K562 (cell line): ENCODE measurements around the gene ASNS. TPM values are rescaled to one million over a fixed set of nuclear protein-coding genes. Genes with fewer than 3 reads are reported as not detected.

Experiments
- CREM ChIP-seq: IDR thresholded peaks from 2 replicates; pipeline ENCODE4 v1.6.1; 2014; ENCODE audit warnings: antibody characterized with exemption, low read depth
- FOXK1 ChIP-seq: sonication (generic); formaldehyde crosslinking; IDR thresholded peaks from 2 replicates; pipeline ENCODE4 v1.8.0; 2022; ENCODE audit warnings: missing genetic modification reagents, mild to moderate bottlenecking, borderline replicate concordance
- FOXP4 ChIP-seq: sonication (generic); formaldehyde crosslinking; IDR thresholded peaks from 2 replicates; pipeline ENCODE4 v1.8.0; 2022; ENCODE audit warnings: mild to moderate bottlenecking, missing genetic modification reagents, borderline replicate concordance
- ID3 ChIP-seq, 2 experiments: fragments of 250-450 bp in 1 of 2; fragments of 450-650 bp in 1 of 2; sonication (Bioruptor Pico) in 1 of 2; IDR thresholded peaks; 2 replicates each; pipeline versions ENCODE4 v1.6.1 to v1.8.0; 2016 to 2021; ENCODE audit warnings: mild to moderate bottlenecking in 2 of 2, moderate library complexity in 2 of 2, missing compliant biosample characterization in 1 of 2, missing genetic modification characterization in 1 of 2
- KDM4B ChIP-seq, 2 experiments: fragments of 450-650 bp in 1 of 2; sonication (generic) in 1 of 2; IDR thresholded peaks; 2 replicates each; pipeline ENCODE4 v1.6.1; 2016 to 2017; ENCODE audit warnings: borderline replicate concordance in 2 of 2, antibody characterized with exemption in 1 of 2, low read depth in 1 of 2, mild to moderate bottlenecking in 1 of 2
- KLF13 ChIP-seq: fragments of 450-650 bp; IDR thresholded peaks from 2 replicates; pipeline ENCODE4 v1.6.1; 2016; ENCODE audit warnings: missing genetic modification characterization, low read depth, mild to moderate bottlenecking, missing compliant biosample characterization, moderate library complexity, borderline replicate concordance
- NFYB ChIP-seq: IDR thresholded peaks from 2 replicates; pipeline ENCODE4 v1.6.1; 2011; ENCODE audit warnings: mild to moderate bottlenecking, moderate library complexity; ENCODE audit not compliant: insufficient read length; ENCODE audit errors: extremely low read depth
- NRF1 ChIP-seq, 2 experiments: fragments of 450-650 bp; IDR thresholded peaks in 1 of 2; conservative IDR thresholded peaks in 1 of 2; 2 replicates each; pipeline ENCODE4 v1.6.1; 2014; ENCODE audit warnings: mild to moderate bottlenecking in 2 of 2
- POLR2H ChIP-seq: IDR thresholded peaks from 2 replicates; pipeline ENCODE4 v1.6.1; 2016; ENCODE audit warnings: missing genetic modification characterization, low read depth, mild to moderate bottlenecking, control low read depth, missing compliant biosample characterization, moderate library complexity
- RBBP5 ChIP-seq: fragments of 200-600 bp; sonication (generic); IDR thresholded peaks from 2 replicates; pipeline ENCODE4 v1.6.1; 2012; ENCODE audit warnings: borderline replicate concordance, mild to moderate bottlenecking, low read length, control low read depth, inconsistent platforms; ENCODE audit not compliant: insufficient read depth, poor library complexity, severe bottlenecking
- RBM25 ChIP-seq: fragments of 200-400 bp; formaldehyde crosslinking; IDR thresholded peaks from 2 replicates; pipeline ENCODE4 v1.6.1; 2018; ENCODE audit warnings: low read length, low read depth, moderate library complexity; ENCODE audit not compliant: severe bottlenecking
- SAP30 ChIP-seq: fragments of 200-600 bp; sonication (generic); IDR thresholded peaks from 2 replicates; pipeline ENCODE4 v1.6.1; 2012; ENCODE audit warnings: borderline replicate concordance, low read depth, mild to moderate bottlenecking, moderate library complexity, low read length, control low read depth, inconsistent platforms; ENCODE audit not compliant: insufficient read depth, poor library complexity, severe bottlenecking
- TAF1 ChIP-seq: IDR thresholded peaks from 2 replicates; pipeline ENCODE4 v1.6.1; 2011; ENCODE audit warnings: mild to moderate bottlenecking, low read length, moderate library complexity; ENCODE audit not compliant: insufficient read depth, control insufficient read depth, severe bottlenecking; ENCODE audit errors: extremely low read depth
- TCF3 ChIP-seq: sonication (generic); formaldehyde crosslinking; IDR thresholded peaks from 2 replicates; pipeline ENCODE4 v1.4.0; 2020; ENCODE audit warnings: mild to moderate bottlenecking, missing genetic modification reagents
- TCF7L2 ChIP-seq: fragments of 150-350 bp; IDR thresholded peaks from 2 replicates; pipeline ENCODE4 v1.6.1; 2016; ENCODE audit warnings: low read depth, mild to moderate bottlenecking, low read length, moderate library complexity
- TEAD4 ChIP-seq, 2 experiments: sonication (generic) in 1 of 2; formaldehyde crosslinking in 1 of 2; IDR thresholded peaks; 2 replicates each; pipeline versions ENCODE4 v1.6.1 to v1.8.0; 2012 to 2022; ENCODE audit warnings: borderline replicate concordance in 1 of 2, inconsistent platforms in 1 of 2, low read length in 1 of 2, mild to moderate bottlenecking in 1 of 2, missing genetic modification reagents in 1 of 2
- polyA plus RNA-seq, 8 experiments: library from polyadenylated mRNA; depleted of rRNA in 4 of 8; stranded (reverse) in 5 of 8; unstranded in 3 of 8; fragments of >200 nt; fragmentation: Nextera tagmentation in 2 of 8; fragmentation: Illumina TruSeq in 1 of 8; extraction: Ambion mirVana in 2 of 8; extraction: Trizol in 1 of 8; gene quantifications; 2 replicates each; pipeline versions ENCODE4 v1.2.1 to v1.2.3, GENCODE V29; 2011 to 2014; ENCODE audit warnings: inconsistent platforms in 1 of 8, missing spikeins in 1 of 8
- total RNA-seq, 7 experiments: library from RNA; depleted of rRNA in 6 of 7; stranded (reverse); fragments of >200 nt in 6 of 7; fragmentation: Illumina TruSeq in 2 of 7; extraction: Trizol in 2 of 7; gene quantifications; 2 replicates each; pipeline versions ENCODE4 v1.2.1 to v1.2.3, GENCODE V29; 2011 to 2021; ENCODE audit warnings: low replicate concordance in 1 of 7
- TF ChIP-seq, protein P1 (sequence below): sonication (generic); formaldehyde crosslinking; IDR thresholded peaks from 2 replicates; pipeline ENCODE4 v1.9.0; 2022; ENCODE audit warnings: mild to moderate bottlenecking, missing genetic modification reagents
- TF ChIP-seq, protein P2 (sequence below): fragments of 250-450 bp; sonication (Bioruptor Pico); IDR thresholded peaks from 2 replicates; pipeline ENCODE4 v1.5.0; 2021
- TF ChIP-seq, protein P3 (sequence below), 2 experiments: fragments of 450-650 bp; conservative IDR thresholded peaks; 2 replicates each; pipeline ENCODE4 v1.6.1; 2017; ENCODE audit warnings: mild to moderate bottlenecking in 2 of 2, moderate library complexity in 2 of 2

Gene ASNS
- total and polyA plus RNA-seq, 9 of the 15 experiments (the other 6 are each of a cell fraction or from before 2014, with no cell fraction given), result 42.1 to 354 (median 215) TPM

DNA sequence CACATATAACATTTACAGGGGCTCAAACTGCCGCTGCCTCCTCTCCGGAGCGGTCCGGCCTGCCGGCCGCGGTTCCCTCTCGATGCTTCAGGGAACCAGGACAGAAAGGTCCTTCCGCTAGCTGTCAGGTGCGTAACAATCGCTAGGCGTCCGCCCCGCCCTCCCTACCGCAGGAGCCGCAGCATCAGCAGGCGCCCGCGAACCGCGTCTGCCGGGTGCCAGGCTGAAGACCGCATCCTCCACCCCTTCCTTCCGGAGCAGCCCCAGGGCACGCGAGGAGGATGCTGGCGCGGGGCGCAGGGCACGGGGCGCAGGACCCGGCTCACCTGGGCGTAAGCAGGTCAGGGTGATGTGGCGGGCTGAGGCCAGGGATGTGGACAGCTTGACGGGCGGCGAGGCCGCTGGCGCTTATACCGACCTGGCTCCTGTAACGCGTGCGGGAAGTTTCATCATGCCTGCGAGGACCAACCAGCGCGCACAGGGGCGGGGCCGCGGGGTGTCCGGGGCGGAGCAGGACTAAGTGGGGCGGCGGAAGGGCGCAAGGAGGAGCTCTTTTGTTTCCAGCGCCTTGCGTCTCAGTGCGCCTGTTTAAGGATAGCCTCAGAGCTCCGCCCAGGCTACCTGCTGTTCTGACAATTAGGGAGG lies at the start of gene ASNS (continued):
- TF ChIP-seq NRF1 (conservative IDR thresholded peaks at IDR 0.05 in 1 of 2, IDR thresholded peaks at IDR 0.05 in 1 of 2) (peak; percentile 85 to 86), TCF7L2 (no peak), TCF3 (CRISPR knock-in tag) (peak; percentile 21; the same call in 1 of the 2 replicates), CREM (peak; percentile 84), RBM25 (no peak), POLR2H (peak; percentile 92), FOXP4 (CRISPR knock-in tag) (peak; percentile 35; the same call in 1 of the 2 replicates), KDM4B (IDR thresholded peaks at IDR 0.05; ENCODE audit: borderline replicate concordance in 2 of 2, low read depth in 1 of 2) (peak in 1 of 2 experiments; percentile 20; a peak in 1 of 4 replicates), NFYB (peak; percentile 57), KLF13 (peak; percentile 75), ID3 (CRISPR knock-in tag; IDR thresholded peaks at IDR 0.05) (no peak), ID3 (tag; IDR thresholded peaks at IDR 0.05) (0 out of 2 replicates have a peak, but pooled peaks have one; percentile 56), FOXK1 (CRISPR knock-in tag) (peak; percentile 80; the same call in 1 of the 2 replicates), SAP30 (peak; percentile 83), TEAD4 (IDR thresholded peaks at IDR 0.05; ENCODE audit: low read length) (no peak), TEAD4 (CRISPR knock-in tag; IDR thresholded peaks at IDR 0.05; ENCODE audit: borderline replicate concordance) (no peak), TAF1 (peak; percentile 53), RBBP5 (peak; percentile 93)
- TF ChIP-seq, protein P1, sequence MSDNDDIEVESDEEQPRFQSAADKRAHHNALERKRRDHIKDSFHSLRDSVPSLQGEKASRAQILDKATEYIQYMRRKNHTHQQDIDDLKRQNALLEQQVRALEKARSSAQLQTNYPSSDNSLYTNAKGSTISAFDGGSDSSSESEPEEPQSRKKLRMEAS (CRISPR knock-in tag), result peak; percentile 67; the same call in 1 of the 2 replicates
- TF ChIP-seq, protein P2, sequence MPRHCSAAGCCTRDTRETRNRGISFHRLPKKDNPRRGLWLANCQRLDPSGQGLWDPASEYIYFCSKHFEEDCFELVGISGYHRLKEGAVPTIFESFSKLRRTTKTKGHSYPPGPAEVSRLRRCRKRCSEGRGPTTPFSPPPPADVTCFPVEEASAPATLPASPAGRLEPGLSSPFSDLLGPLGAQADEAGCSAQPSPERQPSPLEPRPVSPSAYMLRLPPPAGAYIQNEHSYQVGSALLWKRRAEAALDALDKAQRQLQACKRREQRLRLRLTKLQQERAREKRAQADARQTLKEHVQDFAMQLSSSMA (CRISPR knock-in tag), result 0 out of 2 replicates have a peak, but pooled peaks have one; percentile 12
- TF ChIP-seq, protein P3, sequence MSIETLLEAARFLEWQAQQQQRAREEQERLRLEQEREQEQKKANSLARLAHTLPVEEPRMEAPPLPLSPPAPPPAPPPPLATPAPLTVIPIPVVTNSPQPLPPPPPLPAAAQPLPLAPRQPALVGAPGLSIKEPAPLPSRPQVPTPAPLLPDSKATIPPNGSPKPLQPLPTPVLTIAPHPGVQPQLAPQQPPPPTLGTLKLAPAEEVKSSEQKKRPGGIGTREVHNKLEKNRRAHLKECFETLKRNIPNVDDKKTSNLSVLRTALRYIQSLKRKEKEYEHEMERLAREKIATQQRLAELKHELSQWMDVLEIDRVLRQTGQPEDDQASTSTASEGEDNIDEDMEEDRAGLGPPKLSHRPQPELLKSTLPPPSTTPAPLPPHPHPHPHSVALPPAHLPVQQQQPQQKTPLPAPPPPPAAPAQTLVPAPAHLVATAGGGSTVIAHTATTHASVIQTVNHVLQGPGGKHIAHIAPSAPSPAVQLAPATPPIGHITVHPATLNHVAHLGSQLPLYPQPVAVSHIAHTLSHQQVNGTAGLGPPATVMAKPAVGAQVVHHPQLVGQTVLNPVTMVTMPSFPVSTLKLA (conservative IDR thresholded peaks at IDR 0.05), result peak; percentile 80 to 93; a peak in 3 of 4 replicates
